Kidney (tissue), 14 donors: ENCODE measurements around the gene NR3C2. TPM values are rescaled to one million over a fixed set of nuclear protein-coding genes. Genes with fewer than 3 reads are reported as not detected.

Source experiments
- DNase-seq, 5 donors: peaks; one replicate each; pipeline ENCODE4 v3.0.0-alpha.2; 2013 to 2020
- FAIRE-seq: peaks from 2 replicates; lab custom pipeline; 2012; peaks lifted over from hg19 to GRCh38; lab: Jason Lieb, UNC
- H3K27ac ChIP-seq, 2 donors: one replicate each; pipeline ENCODE4 v1.7.0; 2013; ENCODE audit warnings: low read depth in 2 of 2, low read length in 2 of 2, inconsistent platforms in 1 of 2
- H3K27me3 ChIP-seq: one replicate; pipeline ENCODE4 v1.7.1; 2013; ENCODE audit warnings: low read length, inconsistent platforms; ENCODE audit not compliant: control insufficient read depth, insufficient read depth
- H3K36me3 ChIP-seq, 3 donors: one replicate each; pipeline versions ENCODE4 v1.7.0 to v1.7.1; 2013; ENCODE audit warnings: low read length in 3 of 3, control low read depth in 1 of 3, inconsistent platforms in 1 of 3; ENCODE audit not compliant: insufficient read depth in 3 of 3, control insufficient read depth in 2 of 3
- H3K4me1 ChIP-seq, 3 donors: one replicate each; pipeline versions ENCODE4 v1.7.0 to v1.7.1; 2013; ENCODE audit warnings: low read length in 3 of 3, inconsistent platforms in 1 of 3, low read depth in 1 of 3; ENCODE audit not compliant: control insufficient read depth in 2 of 3, insufficient read depth in 2 of 3
- H3K4me3 ChIP-seq, 3 donors: one replicate each; pipeline versions ENCODE4 v1.7.0 to v1.8.1; 2013; ENCODE audit warnings: low read length in 3 of 3, control low read depth in 1 of 3, inconsistent platforms in 1 of 3
- H3K9ac ChIP-seq, 3 donors: one replicate each; pipeline versions ENCODE4 v1.7.0 to v1.7.1; 2013; ENCODE audit warnings: low read length in 3 of 3, control low read depth in 1 of 3, inconsistent platforms in 1 of 3
- H3K9me3 ChIP-seq, 3 donors: one replicate each; pipeline versions ENCODE4 v1.7.0 to v1.7.1; 2013; ENCODE audit warnings: low read length in 3 of 3, control low read depth in 1 of 3, inconsistent platforms in 1 of 3; ENCODE audit not compliant: control insufficient read depth in 2 of 3, insufficient read depth in 1 of 3
- intact Hi-C: fragments of 100-400 bp; cut with DNase I; formaldehyde crosslinking; loops from one replicate; pipeline ENCODE4 v1.11.1; 2022
- polyA plus RNA-seq: library from polyadenylated mRNA; stranded (reverse); fragments of 350-450 nt; fragmentation: Illumina TruSeq; extraction: RNeasy Lipid Tissue Mini Kit (QIAGEN cat#74804); gene quantifications from one replicate; pipeline ENCODE4 v1.2.3, GENCODE V29; 2014; ENCODE audit warnings: low read depth, low replicate concordance; ENCODE audit not compliant: insufficient read depth
- total RNA-seq: library from RNA; stranded (reverse); fragmentation: NEBNext Ultra II Directional; extraction: Animal tissue kit (Norgen Biotek cat#: 25700); gene quantifications from one replicate; pipeline ENCODE4 v1.2.1, GENCODE V29; 2021
- TF ChIP-seq, protein P1 (sequence below): IDR thresholded peaks from 3 replicates; pipeline ENCODE4 v1.5.1; 2012; ENCODE audit warnings: mild to moderate bottlenecking, moderate library complexity, borderline replicate concordance; ENCODE audit not compliant: insufficient read depth; ENCODE audit errors: extremely low read depth
- donor health status: control.
- donor health status: control.
- donor health status: control.
- donor health status: control.
- donor health status: control.
- donor health status: DM: yes; HTN: yes; CAD: no.
- donor health status: Normal renal cell carcinoma (clear cell type).

NR3C2 gene
- total and polyA plus RNA-seq, 2 donors from 2014 or later = 8.7 to 43.4 TPM

DNA sequence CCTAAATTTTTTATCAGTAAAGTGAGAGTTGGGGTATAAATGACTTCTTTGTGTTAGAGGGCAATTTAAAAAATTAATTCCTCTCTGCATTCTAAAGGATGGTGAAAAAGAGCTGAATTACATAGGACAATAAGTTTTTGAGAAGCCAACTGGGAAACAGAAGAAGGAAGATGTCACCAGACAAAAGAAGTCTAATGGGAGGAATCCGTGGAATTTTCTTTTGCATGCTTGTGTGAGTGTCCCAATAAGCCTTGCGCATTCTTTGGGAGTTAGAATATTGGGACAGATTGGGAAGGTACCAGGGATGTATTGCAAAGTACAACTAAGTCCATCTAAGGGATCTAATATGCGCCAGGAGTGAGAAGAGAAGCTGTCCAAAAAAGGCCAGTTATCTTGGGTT, 35.1 kb upstream of the NR3C2 start:
- intact Hi-C loops = no loop called here
- TF ChIP-seq, protein P1, sequence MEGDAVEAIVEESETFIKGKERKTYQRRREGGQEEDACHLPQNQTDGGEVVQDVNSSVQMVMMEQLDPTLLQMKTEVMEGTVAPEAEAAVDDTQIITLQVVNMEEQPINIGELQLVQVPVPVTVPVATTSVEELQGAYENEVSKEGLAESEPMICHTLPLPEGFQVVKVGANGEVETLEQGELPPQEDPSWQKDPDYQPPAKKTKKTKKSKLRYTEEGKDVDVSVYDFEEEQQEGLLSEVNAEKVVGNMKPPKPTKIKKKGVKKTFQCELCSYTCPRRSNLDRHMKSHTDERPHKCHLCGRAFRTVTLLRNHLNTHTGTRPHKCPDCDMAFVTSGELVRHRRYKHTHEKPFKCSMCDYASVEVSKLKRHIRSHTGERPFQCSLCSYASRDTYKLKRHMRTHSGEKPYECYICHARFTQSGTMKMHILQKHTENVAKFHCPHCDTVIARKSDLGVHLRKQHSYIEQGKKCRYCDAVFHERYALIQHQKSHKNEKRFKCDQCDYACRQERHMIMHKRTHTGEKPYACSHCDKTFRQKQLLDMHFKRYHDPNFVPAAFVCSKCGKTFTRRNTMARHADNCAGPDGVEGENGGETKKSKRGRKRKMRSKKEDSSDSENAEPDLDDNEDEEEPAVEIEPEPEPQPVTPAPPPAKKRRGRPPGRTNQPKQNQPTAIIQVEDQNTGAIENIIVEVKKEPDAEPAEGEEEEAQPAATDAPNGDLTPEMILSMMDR = no peak
- Histone ChIP-seq H3K4me3 (no peak overlapping the region), H3K9ac (no peak overlapping the region), H3K27ac (no peak overlapping the region), H3K9me3 (no peaks in the 10 kb centered on the region), H3K27me3 (no peaks in the 10 kb centered on the region), H3K36me3 (no peaks in the 10 kb centered on the region), H3K4me1 (no peaks in the 10 kb centered on the region)
- FAIRE-seq (no peak), DNase-seq (no peak)

DNA sequence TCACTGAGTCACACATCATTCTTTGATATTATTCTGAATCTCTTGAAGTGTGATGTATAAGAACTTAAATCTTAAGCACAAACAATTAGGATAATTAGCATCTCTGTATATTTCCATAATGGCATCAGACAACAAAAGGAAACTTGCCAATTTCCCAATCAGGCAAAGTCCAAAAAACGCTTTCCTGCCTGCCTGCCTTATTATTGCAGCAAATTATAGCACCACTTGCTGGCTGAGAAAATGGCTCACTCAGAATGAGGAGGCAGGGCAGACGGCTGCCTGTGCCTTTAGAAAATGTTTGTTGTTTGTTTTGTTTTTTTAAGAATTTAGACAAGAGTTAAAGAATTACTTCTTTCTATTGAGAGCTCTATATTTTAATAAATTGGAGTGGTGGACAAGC, 27.7 kb upstream of the NR3C2 start:
- Histone ChIP-seq H3K4me1 (no peaks in the 10 kb centered on the region), H3K27me3 (no peaks in the 10 kb centered on the region), H3K36me3 (no peaks in the 10 kb centered on the region), H3K9me3 (no peaks in the 10 kb centered on the region), H3K9ac (no peak overlapping the region), H3K4me3 (no peak overlapping the region), H3K27ac (no peak overlapping the region)
- TF ChIP-seq, protein P1 = no peak
- intact Hi-C loops = no loop called here
- FAIRE-seq = no peak
- DNase-seq = no peak

- Histone ChIP-seq H3K9me3 (no peaks in the 10 kb centered on the region), H3K27ac (no peak overlapping the region), H3K4me3 (no peak overlapping the region), H3K27me3 (no peaks in the 10 kb centered on the region), H3K9ac (no peak overlapping the region), H3K4me1 (no peaks in the 10 kb centered on the region), H3K36me3 (no peaks in the 10 kb centered on the region)
- TF ChIP-seq, protein P1 = no peak
- DNase-seq (no peak), FAIRE-seq (no peak)
- intact Hi-C loops = no loop called here
These were observed 12.6 kb upstream of the NR3C2 start for GRCh38 chr4:148454835-148455234.

DNA sequence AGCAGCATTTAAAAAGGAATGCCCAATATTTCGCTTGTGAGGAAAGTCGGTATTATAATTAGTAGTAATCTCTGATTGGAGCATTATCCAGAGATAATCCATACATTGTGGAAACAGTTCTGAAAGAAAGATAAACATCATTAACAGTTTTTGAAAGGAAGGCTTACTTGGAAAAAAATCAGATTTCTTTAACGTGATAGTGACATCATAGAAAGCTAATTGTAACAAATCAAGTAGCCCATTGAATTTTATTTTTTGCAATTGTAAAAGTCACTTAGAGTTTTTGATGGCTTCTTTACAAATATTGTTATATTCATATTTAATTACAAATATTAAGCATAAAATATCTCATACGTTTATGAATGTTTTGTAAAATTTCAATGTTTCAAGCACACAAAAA, 11.6 kb upstream of the NR3C2 start:
- no peaks in the 10 kb centered on the region for H3K4me1 ChIP-seq
- FAIRE-seq (no peak), DNase-seq (no peak)
- no peaks in the 10 kb centered on the region for H3K9me3 ChIP-seq
- H3K4me3 ChIP-seq = no peak overlapping the region
- H3K36me3 ChIP-seq = no peaks in the 10 kb centered on the region
- intact Hi-C loops = no loop called here
- no peaks in the 10 kb centered on the region for H3K27me3 ChIP-seq
- TF ChIP-seq, protein P1 = no peak
- no peak overlapping the region for H3K9ac ChIP-seq
- no peak overlapping the region for H3K27ac ChIP-seq
